ENCODE data around the gene SLC26A5.

DNA sequence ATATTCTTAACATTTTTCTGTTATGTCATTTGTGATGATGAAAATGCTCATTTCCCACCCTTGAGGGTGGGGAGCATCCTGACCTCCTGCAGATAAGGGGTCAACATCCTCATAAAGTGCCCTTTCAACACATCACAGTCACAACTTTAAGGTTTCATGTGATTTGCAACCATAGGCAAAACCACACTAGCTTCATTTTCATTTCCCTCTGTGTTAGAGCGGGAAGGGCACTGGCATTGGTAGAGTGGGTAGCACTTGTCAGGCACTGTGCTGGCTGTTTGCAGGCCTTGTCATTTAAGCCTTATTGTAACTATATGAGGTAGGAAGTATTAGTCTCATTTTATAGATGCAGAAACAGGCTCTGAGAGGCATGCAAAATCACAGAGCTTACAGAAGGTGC, 58.8 kb downstream of the SLC26A5 start:
- TF ChIP-seq SP1 (IDR thresholded peaks at IDR 0.05; ENCODE audit: low read depth, low read length) (no peak), POLR2A (IDR thresholded peaks at IDR 0.05; ENCODE audit: control extremely low read depth in 1 of 2, low read depth in 2 of 2, low read length in 2 of 2) (no peak)
